Ishikawa (cell line): ENCODE results near the gene COA5.

Source experiments
- CREB1 ChIP-seq: IDR thresholded peaks from 2 replicates; pipeline ENCODE4 v1.6.1; 2012; ENCODE audit warnings: low read depth
- EGR1 ChIP-seq: IDR thresholded peaks from 2 replicates; pipeline ENCODE4 v1.6.1; 2012
- EP300 ChIP-seq: IDR thresholded peaks from 2 replicates; pipeline ENCODE4 v1.6.1; 2012; ENCODE audit warnings: borderline replicate concordance
- TCF12 ChIP-seq: IDR thresholded peaks from 2 replicates; pipeline ENCODE4 v1.6.1; 2012; ENCODE audit warnings: low read depth
- TEAD4 ChIP-seq: IDR thresholded peaks from 2 replicates; pipeline ENCODE4 v1.6.1; 2012
- YY1 ChIP-seq: IDR thresholded peaks from 2 replicates; pipeline ENCODE4 v1.6.1; 2012; ENCODE audit warnings: low read depth
- ZBTB7A ChIP-seq: IDR thresholded peaks from 2 replicates; pipeline ENCODE4 v1.6.1; 2012; ENCODE audit warnings: low read depth
- TF ChIP-seq, protein P1 (sequence below): IDR thresholded peaks from 2 replicates; pipeline ENCODE4 v1.6.1; 2012; ENCODE audit warnings: low read depth, mild to moderate bottlenecking
- TF ChIP-seq, protein P2 (sequence below): IDR thresholded peaks from 2 replicates; pipeline ENCODE4 v1.6.1; 2012

DNA sequence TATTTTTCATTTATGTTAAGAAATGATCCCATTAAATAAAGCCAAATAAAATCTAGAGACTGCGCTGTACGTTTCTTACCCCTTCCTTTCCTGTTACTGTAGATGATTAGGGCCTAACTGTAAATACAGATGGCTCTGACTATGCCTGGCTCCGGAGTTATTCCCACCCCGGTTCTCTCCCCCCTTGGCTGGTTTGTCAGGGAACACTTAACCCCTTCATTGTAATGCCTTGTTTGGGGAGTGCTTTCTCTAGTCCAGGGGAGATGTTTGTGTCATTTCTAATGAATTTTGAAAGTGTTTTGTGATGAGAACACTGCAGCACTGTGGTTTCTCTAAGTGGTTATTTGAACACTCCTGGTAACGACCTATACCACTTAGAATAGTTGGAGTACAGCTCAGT is 8.8 kb upstream of the COA5 start:
- TF ChIP-seq CREB1 (no peak), YY1 (no peak), EGR1 (no peak), ZBTB7A (no peak), TCF12 (no peak), TEAD4 (no peak), EP300 (no peak)
- TF ChIP-seq, protein P1, sequence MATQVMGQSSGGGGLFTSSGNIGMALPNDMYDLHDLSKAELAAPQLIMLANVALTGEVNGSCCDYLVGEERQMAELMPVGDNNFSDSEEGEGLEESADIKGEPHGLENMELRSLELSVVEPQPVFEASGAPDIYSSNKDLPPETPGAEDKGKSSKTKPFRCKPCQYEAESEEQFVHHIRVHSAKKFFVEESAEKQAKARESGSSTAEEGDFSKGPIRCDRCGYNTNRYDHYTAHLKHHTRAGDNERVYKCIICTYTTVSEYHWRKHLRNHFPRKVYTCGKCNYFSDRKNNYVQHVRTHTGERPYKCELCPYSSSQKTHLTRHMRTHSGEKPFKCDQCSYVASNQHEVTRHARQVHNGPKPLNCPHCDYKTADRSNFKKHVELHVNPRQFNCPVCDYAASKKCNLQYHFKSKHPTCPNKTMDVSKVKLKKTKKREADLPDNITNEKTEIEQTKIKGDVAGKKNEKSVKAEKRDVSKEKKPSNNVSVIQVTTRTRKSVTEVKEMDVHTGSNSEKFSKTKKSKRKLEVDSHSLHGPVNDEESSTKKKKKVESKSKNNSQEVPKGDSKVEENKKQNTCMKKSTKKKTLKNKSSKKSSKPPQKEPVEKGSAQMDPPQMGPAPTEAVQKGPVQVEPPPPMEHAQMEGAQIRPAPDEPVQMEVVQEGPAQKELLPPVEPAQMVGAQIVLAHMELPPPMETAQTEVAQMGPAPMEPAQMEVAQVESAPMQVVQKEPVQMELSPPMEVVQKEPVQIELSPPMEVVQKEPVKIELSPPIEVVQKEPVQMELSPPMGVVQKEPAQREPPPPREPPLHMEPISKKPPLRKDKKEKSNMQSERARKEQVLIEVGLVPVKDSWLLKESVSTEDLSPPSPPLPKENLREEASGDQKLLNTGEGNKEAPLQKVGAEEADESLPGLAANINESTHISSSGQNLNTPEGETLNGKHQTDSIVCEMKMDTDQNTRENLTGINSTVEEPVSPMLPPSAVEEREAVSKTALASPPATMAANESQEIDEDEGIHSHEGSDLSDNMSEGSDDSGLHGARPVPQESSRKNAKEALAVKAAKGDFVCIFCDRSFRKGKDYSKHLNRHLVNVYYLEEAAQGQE = no peak
- TF ChIP-seq, protein P2, sequence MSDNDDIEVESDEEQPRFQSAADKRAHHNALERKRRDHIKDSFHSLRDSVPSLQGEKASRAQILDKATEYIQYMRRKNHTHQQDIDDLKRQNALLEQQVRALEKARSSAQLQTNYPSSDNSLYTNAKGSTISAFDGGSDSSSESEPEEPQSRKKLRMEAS = no peak
